Measurements from ENCODE around the gene ETV7.
"Not testable (repeated sequence)": the region's sequence is repeated elsewhere in the genome, so short reads cannot be mapped to it uniquely, and the experiment has no call there.

Gene ETV7

GRCh38 chr6:36382976-36383375, 4.5 kb downstream of the ETV7 start:
- no peak for DNase-seq

GRCh38 chr6:36381502-36382389, 5.7 kb downstream of the ETV7 start:
- no peak for DNase-seq

GRCh38 chr6:36380166-36380565, 7.3 kb downstream of the ETV7 start:
- DNase-seq: no peak

GRCh38 chr6:36378936-36379335, 8.5 kb downstream of the ETV7 start:
- DNase-seq: no peak

GRCh38 chr6:36378243-36378920, 9.1 kb downstream of the ETV7 start:
- no peak for DNase-seq

GRCh38 chr6:36377594-36377993, 9.9 kb downstream of the ETV7 start:
- DNase-seq: no peak

GRCh38 chr6:36376742-36377141, 10.7 kb downstream of the ETV7 start:
- no peak for DNase-seq

GRCh38 chr6:36376183-36376582, 11.3 kb downstream of the ETV7 start:
- no peak for DNase-seq

GRCh38 chr6:36375644-36376155, 11.8 kb downstream of the ETV7 start:
- no peak for DNase-seq

- DNase-seq: no peak
These were observed 12.5 kb downstream of the ETV7 start for GRCh38 chr6:36374972-36375371.

GRCh38 chr6:36374194-36374593, 13.3 kb downstream of the ETV7 start:
- DNase-seq: no peak

- no peak for DNase-seq
These were observed 14.0 kb downstream of the ETV7 start for GRCh38 chr6:36373368-36374019.

GRCh38 chr6:36372088-36372487, 15.4 kb downstream of the ETV7 start:
- no peak for DNase-seq

- DNase-seq: no peak
These were observed 16.3 kb downstream of the ETV7 start for GRCh38 chr6:36371211-36371610.

GRCh38 chr6:36370638-36371037, 16.8 kb downstream of the ETV7 start:
- DNase-seq: no peak

GRCh38 chr6:36368921-36369865, 18.3 kb downstream of the ETV7 start:
- no peak for DNase-seq

- no peak for DNase-seq
These were observed 19.0 kb downstream of the ETV7 start for GRCh38 chr6:36368421-36368820.

GRCh38 chr6:36367743-36368142, 19.7 kb downstream of the ETV7 start:
- no peak for DNase-seq

GRCh38 chr6:36364669-36365479, 22.6 kb downstream of the ETV7 start:
- peak; percentile 41 for DNase-seq

GRCh38 chr6:36364061-36364635, 23.3 kb downstream of the ETV7 start:
- not testable (repeated sequence) for DNase-seq

GRCh38 chr6:36363371-36363752, 24.1 kb downstream of the ETV7 start:
- not testable (repeated sequence) for DNase-seq

Data from activated CD4-positive, CD25-positive, alpha-beta regulatory T cell treated with anti-CD3 and anti-CD28 coated beads, Interleukin-2, amount 50 U/mL, for 72 hours (primary cell).